ENCODE results near the gene SEC61G.

The SEC61G gene

DNA sequence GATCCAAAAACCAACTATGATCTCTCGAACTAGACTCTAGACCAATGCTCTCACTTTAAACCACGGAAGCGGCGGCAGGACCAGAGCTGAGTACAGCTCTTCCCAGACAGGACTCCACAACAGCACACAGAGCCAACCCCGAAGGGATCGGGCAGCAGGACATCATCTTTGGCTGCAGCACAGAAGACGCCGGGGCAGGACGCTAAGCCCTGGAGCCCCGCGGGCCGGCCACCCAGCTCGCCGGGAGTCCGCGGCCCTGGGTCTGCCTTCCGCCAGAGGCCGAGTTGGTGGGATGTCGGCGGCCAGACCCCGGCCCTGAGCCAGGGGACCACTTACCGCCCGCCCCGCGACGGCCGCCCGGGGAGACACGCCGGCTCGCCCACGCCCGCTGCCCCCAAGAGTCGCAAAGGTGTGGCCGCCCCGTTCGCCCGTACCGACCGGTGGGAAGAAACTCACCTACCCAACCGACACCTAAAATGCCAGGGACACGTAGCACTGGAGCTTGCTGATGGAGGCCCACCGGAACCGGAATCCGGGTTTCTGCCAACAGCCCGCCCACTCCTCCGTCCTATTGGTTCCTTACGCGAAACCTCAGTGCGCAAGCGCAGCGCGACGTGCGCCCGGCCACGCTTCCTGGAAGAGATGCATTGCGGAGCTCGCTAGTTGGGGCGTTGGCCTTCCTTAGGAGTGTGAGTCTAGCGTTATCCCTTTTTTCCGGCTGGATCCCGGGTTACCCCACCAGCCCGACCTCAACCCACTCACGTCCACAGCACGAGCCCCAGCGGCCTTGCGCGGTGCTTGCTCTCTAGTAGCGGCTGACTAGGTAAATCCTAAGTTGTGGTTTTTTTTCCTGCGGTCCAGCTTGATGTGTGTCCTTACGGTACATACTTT, at the start of gene SEC61G:
TSS of gene SEC61G (minus strand) at position 510 of the 891 bp plus-strand sequence. CDS start 1,623 bp downstream, outside the sequence.
- DNase-seq (ENCODE audit: low spot score): peak; percentile 97

DNA sequence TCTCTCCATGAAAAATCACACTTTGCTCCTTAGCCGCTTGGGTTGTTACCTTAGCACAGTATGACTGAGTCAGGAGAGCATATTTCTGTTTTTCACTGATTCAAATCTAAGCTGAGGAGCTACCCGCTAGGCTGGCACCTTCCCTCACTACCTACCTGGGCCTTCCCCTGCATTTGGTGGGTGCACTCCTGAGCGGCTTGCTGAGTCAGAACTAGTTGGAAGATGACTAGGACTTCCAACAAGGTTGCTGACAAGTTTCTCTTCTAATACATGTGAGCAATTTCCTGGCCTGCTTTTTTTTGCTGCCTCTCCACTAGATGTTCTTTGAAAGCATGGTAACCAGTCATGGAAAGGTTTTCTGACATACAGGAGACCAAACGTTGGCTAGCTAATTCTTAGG, 43.8 kb upstream of the SEC61G start:
- DNase-seq (ENCODE audit: low spot score): no peak

DNA sequence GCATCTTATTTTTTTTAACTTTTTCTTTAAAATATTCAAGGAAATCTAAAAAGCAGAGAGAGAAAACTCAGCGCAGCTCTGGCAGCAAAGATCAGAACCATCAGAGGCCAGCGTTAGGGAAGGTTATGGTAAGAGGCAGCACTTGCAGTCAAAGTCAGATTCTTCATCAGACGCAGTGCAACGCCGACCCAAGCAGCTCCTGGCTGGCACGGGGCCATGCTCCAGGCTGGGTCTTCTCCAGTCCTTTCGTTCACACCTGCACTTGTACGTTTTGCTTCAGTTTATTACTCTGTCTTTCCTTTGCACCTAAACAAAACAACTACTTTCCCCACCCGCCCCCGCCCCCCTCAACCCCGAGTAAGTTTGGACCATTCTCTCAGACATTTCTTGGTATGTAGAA, 43.1 kb upstream of the SEC61G start:
- DNase-seq (ENCODE audit: low spot score): no peak

DNA sequence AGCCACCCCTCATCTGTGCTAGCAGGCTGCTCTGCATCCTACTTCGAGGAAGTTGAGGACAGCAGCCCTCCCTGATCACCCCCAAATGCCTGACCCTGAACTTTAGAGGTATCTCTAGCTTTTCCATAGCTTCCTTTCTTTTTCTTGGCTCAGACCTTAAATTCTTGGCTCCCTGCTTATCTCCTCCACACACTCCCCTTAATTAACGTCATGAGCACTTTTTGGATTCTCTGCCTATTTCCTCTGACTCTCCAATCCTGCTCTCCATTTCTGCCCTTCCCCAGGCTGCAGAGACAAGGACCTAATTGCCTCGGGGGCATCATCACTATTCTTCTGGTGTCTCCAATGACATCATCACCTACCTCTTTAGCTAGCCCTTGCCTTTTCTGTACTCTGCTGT, 40.8 kb upstream of the SEC61G start:
- no peak for DNase-seq (ENCODE audit: low spot score)

DNA sequence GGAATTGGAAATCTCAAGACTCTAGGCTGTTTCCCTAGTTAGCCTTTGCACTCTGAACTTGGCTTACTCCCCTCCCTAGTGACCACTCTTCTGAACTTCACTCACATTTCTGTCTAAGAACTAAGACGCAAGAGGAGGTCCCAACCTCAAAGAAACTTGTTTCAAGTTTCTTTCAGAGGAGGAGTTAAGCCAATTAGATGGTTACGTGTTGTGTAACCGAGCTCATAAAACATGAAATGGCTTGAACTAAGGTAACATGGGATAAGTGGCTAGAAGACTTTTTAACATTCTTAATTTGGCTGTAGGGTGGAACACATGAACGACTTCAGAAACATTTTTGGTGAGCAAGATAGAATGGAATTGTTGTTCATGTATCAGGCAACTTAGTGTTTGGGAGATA, 39.5 kb upstream of the SEC61G start:
- no peak for DNase-seq (ENCODE audit: low spot score)

DNA sequence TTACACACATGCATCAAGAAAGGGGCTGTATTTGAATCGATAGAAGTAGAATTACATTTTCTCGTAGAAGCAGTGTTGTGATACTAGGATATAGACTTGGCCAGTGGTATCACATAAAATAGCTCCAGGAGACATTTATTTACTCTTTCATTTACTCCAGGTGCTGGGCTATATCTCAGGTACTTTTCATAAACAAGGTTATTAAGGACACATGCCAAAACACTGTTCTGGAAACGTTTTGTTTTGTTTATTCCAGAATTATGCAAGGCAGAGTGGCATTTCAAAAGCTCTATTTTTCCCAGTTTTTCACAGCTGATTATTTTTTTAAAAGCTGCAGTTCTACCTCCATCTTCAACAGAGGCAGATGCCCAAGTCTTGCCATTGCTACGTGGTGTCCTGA, 37.8 kb upstream of the SEC61G start:
- no peak for DNase-seq (ENCODE audit: low spot score)

DNA sequence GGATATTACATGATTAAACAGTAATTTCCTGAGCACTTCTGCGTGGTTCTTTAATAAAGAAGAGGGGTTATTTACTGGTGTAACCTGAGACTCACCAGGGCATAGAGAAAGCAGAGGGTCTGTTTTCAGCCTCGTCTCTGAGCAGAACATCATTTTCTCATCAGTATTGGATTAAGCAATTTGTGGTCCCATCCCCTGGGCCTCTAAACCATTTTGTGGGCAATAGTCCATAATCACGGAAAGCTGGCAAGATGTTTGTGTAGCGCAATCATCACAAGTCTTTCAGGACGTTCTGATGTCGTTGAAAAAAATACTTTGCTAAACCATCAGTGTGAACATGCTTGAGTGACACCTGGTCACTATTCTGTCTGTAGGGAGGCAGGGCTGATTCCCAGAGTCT, 37.1 kb upstream of the SEC61G start:
- DNase-seq (ENCODE audit: low spot score): no peak

DNA sequence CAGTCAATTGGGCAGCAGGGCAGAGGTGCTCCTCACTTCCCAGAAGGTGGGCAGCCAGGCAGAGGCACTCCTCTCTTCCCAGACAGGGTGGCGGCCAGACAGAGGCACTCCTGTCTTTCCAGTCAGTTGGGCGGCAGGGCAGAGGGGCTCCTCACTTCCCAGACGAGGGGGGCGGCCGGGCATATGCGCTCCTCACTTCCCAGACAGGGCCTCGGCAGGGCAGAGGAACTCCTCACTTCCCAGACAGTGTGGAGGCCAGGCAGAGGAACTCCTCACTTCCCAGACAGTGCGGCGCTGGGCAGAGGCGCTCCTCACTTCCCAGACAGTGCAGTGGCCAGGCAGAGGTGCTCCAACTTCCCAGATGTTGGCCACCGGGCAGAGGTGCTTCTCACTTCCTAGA, 33.4 kb upstream of the SEC61G start:
- no peak for DNase-seq (ENCODE audit: low spot score)

DNA sequence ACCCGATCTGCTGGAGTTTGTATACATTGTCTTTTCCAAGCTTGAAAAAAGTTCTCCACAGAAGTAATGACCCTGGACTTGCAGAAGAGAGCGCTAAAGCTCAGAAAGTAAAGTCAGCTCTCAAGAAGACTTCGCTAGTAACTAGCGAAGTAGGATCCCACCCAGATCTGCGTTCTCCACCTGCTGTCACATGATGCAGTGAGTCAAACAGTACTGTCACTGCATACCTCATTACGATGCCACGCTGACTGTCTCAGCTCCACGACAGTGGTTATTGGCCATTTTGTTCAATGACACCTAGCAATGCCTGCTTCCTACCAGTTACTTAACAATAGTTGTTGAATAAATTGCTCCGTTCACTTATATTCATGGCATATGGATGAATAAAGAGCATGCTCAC, 29.7 kb upstream of the SEC61G start:
- DNase-seq (ENCODE audit: low spot score): peak; percentile 88

DNA sequence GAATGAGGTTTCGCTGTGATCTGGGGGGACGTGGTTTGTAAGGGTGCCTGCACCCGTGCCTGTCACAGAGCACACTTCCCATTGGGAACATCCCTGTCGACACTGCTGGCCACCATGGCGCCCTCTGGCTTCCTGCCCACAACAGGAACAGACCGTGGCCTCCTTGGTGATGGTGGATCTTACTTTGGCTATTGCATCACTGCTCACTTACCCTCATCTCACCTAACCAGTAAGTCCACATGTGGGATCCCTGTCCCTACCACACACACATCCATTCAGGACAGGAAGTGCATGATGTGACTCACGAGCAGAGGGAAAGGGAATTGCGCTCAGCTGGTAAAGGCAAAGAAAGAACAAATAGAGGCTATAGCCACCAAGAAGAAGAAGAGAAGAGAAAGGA, 26.2 kb upstream of the SEC61G start:
- no peak for DNase-seq (ENCODE audit: low spot score)

DNA sequence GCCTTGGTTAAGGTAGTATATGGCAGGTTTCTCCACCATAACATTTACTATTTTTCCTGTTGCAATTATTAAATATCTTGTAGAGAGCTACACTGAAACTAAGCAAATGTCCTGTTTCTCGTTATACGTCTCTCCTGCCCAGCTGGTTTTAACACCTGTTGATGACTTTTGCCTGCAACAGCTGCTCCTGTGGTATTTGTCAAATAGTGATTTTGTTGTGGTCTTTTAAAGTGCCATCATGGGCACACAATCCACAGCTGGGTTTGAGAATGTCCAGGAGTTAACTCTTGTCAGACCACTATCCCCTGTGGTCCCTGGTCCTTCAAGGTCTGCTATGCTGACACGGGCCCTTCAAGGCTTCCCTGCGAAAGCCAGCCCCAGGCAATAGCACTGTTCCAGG, 24.9 kb upstream of the SEC61G start:
- no peak for DNase-seq (ENCODE audit: low spot score)

DNA sequence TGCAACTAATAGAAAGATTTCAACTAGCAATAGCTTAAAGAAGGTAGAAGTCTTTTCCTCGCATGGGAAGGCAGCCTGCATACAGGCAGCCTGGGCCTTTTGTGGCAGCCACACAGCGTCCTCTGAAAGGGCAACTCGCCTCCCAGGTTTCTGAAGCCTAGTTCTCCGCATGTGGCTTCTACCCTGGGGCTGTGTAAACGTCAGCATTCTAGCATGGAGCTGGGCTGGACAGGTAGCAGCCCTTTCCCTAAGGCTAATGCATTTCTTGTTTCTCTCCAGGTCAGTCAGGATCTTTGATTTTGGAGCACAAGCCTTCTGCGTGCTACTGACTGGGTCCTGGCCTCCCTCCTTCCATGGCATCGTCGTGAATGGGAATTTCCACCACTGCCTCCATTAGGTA, 23.8 kb upstream of the SEC61G start:
- no peak for DNase-seq (ENCODE audit: low spot score)

DNA sequence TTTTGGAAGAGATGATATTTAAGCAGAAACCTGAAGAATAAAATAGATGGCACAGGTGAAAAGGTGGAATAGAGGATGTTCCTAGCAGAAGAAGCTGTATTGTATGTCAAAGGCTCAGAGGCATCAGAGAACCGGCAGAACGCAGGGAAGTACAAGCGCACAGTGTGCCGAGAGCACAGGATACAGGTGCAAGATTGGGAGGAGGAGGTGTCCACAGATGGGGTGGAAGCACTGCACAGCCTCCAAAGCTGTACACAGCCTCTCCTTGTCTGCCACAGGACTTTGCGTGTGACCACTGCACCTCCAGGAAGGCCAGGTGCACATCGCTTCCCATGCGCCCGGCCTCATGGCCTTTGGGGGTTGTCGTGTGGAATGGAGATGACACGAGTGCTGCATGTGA, 23.3 kb upstream of the SEC61G start:
- no peak for DNase-seq (ENCODE audit: low spot score)

DNA sequence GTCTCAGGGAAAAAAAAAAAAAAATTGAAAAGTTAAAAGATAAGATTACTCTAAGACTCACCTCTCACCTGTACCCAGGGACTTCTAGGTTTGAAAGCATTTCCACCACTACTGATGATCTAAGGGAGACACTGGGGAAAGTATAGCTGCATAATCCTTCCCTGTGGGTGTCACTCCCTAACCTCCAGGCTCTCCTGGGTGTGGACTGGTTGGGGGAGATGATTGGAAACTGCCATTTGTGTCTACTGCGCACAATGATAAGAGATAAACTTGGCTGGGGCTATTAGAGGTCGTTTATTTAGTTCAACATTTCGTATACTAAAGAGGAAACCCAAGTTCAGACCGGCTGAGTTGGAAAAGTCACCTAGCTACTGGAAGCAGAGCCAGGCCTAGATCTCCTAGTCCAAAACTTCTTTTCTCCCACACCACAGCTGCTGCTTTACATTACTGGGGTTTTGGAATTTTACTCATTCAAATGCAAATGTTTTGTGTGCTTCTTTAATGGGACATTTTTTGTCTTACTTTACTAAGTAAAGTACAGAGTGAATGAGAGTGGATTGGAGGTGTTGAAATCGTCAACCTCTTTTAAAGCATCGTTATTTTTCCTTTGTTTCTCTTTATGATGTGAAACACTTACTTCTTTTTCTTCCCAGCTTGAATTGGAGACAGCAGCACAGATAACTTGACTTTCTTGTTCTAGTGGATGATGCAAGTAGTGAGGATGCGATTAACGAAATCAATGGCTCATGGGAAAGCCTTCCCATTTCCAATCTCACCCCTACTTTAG, 22.3 kb upstream of the SEC61G start:
- DNase-seq (ENCODE audit: low spot score): no peak

DNA sequence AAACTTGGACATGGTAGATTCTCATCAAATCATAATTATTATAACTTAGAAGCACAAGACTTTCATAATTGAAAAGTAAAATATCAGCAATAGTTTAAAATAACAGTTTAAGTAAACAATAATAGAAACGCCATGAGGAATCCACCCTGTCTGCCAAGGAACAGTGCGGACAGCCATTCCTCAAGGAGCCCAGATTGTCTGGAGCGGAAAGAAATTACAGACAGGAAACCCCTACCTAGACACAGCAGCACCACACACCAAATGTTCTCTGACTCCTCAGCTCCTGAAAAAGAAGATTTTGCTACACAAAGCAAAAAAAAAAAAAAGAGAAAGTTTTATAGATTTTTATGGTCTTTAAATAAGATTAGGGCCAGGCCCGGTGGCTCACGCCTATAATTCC, 21.5 kb upstream of the SEC61G start:
- DNase-seq (ENCODE audit: low spot score): no peak

DNA sequence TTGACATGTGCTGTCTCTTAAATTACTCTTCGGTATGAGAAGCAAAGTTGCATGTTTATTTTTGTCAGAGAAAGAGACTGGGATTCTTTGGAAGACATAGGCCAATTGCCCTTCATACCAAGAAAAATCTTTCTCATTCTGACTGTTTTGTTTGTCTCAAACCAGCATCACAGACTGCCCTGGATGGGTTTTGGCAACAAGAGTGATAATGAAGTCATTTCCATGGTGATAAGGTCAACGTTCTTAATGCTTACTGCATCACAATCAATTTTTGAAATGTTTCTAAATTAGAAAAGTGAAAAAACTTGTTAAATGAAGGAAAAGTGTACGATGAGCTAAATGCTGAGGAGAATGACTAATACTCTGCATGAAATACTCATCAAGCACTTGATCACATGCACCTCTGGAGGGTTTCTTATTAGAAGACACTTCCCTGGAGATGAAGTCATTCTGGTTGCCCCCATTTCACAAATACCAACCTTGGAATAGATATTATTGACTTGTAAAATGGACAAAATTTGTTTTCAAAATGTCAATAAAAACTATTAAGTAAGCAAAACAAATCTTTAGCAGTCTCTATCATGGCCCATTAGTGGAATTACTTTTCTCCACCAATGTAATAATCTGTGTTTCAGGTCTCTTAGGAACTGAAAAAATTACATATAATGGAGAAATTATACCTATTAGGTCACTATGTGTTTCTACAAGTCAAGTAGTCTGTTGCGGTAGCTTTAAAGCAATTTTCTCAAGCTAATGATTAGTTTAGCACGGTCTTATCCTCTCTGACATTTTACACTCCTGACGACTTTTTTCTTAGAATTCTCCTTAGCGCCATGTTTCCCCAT, 19.9 kb upstream of the SEC61G start:
- DNase-seq (ENCODE audit: low spot score): peak; percentile 11

DNA sequence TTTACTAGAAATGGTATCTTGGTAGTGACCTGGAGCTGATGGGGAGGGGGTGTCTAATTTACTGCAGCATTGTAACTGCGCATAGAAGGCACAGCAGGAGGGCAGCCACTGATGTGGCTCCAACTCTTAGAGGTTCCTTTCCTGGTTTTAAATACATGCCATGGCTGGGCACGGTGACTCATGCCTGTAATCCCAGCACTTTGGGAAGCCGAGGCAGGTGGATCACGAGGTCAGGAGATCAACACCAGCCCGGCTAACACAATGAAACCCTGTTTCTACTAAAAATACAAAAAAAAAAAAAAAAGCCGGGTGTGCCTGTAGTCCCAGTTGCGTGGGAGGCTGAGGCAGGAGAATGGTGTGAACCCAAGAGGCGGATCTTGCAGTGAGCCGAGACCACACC, 19.2 kb upstream of the SEC61G start:
- no peak for DNase-seq (ENCODE audit: low spot score)

DNA sequence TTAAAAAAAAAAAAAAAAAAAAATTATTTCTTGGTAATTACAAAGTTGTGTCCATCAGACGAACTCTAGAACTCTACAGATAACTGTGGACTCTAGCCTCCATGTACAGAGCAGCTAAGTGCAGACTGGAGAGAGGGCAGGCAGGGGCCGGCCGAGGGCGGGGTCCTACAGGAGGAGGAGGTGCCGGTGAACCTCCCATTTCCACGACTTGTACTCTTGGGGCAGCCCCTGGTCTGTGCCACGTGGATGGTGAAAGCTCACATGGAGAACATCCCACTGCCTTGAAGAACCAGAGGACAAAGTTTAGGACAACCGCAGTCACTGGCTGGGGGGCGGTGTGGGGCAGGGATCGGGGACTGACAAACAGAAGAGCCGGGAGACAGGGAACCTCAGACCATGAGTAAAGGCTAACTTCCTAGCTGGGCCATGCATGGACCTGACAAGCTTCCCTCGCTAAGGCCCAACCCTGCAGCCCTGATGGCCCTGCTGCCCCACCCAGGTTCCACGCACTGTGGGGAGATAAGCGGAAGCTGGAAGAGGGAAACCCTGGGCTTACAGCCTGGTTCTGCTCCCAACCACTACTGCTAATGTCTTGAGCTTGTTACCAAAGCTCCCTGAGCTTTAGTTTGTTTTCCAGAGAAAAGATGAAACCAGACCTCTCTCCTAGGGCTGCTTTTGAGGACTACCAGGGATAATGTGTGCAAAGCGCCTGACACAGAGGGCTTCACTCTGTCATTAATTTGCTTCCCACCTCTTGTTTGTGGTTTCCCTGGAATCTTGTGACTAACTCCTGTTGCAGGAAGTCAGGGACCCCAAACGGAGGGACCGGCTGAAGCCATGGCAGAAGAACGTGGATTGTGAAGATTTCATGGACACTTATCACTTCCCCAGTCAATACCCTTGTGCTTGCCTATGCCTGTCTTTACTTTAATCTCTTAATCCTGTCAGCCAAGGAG, 16.1 kb upstream of the SEC61G start:
- DNase-seq (ENCODE audit: low spot score): no peak

DNA sequence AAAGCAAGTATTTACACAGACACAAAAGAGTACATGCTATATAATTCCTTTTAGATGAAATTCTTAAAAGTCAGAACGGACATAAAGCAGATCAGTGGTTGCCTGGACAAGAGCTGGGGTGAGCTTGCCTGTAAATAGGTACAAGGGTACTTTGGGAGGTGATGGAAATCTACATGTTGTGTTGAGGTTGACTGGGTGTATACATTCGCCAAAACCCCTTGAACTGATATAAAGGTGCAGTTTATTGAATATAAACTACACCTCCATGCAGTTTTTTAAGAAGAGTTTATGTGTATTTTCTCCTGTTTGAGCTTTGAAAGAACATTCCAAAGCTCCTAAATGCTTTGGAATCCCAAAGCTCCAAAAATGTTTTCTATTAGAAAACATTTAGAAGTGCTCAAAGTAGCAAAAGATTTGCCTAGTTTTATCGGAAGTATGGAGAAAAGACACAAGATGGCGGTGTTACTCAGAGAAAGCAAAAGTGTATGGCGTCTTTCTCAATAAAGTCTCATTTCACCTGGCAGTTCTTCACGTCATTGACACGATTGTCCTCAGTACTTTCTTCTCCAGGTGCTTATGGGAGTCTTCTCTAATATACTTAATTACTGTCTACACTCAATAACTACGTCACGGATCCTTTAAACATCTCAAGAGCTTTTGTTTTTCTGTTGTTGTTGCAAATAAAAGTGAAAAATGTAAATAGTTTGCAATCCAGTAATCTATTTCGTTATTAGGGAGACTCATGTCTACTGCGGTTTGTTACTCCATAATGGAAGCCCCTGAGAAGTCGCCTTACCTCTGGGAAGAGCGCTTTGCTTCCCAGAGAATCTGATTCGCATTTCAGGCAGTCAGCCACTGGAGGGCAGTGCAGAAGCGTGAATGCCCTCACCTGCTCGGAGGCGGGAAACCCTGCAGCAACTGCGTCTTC, 14.7 kb upstream of the SEC61G start:
- DNase-seq (ENCODE audit: low spot score): peak; percentile 86

DNA sequence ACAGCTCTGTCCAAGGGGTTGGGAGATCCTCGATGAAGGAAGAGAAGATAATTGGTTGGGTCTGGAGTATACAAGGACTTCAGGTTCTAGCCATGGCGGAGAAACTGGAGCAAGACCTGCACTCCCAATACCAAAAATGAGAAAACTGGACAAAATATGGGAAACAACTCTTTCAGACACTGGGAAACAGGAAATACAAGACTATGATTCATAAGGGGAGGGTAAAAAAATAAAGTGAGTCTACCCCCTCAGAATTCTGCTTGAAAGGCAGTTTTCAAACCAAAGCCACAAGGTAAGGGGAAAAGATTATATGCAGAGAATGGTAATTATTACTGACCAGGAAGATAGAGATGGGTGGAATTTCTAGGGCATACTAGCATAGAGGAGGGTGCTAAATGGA, 10.2 kb upstream of the SEC61G start:
- DNase-seq (ENCODE audit: low spot score): no peak

Data from RKO (cell line).